OCI-LY1 (cell line): Measurements from ENCODE around the gene BYSL.

Experiments
- CTCF ChIP-seq: fragments of 200-600 bp; sonication (generic), shearing (Covaris generic); IDR thresholded peaks from 2 replicates; pipeline ENCODE4 v1.5.1; 2017; ENCODE audit warnings: mild to moderate bottlenecking, antibody characterized with exemption, low read length, moderate library complexity, mixed read lengths
- EZH2 ChIP-seq: fragments of 200-600 bp; sonication (generic), shearing (Covaris generic); IDR thresholded peaks from 2 replicates; pipeline ENCODE4 v1.8.0; 2017; ENCODE audit warnings: borderline replicate concordance, mixed run types, mild to moderate bottlenecking, antibody characterized with exemption, low read length, moderate library complexity, mixed read lengths

DNA sequence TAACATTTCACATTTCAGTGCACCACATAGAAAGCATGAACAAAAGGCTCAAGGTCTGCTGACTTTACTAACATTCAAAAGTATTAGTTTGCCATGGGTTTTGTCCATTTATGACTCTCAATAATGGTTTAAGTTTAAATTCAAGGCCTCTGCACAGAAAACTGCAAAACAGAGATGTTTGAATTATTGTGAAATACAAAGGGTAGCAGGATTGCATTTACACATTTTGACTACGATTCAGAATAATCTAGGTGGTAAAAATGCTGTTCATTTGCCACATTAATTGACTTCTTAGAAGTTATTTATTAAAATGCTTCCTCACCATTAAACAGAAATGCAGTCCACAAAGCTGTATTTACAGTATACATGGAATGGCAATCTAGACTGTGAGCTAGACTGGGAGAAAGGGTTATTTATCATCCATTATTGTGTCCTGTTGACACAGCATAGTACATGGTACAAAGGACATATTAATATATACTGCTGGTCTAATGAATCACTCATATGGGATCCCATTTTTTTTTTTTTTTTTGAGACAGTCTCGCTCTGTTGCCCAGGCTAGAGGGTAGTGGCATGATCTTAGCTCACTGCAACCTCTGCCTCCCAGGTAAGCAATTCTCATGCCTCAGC, 44.1 kb upstream of the BYSL start:
- no peak for TF ChIP-seq EZH2
- no peak for TF ChIP-seq CTCF
